DND-41 (cell line): Measurements from ENCODE around the gene ATXN2.

Experiments used
- CTCF ChIP-seq: IDR thresholded peaks from 2 replicates; pipeline ENCODE4 v1.5.1; 2012; ENCODE audit warnings: borderline replicate concordance, low read length, moderate library complexity, mild to moderate bottlenecking; ENCODE audit not compliant: poor library complexity, severe bottlenecking; ENCODE audit errors: extremely low read depth
- EZH2 ChIP-seq: IDR thresholded peaks from 3 replicates; pipeline ENCODE4 v1.6.1; 2012; ENCODE audit warnings: borderline replicate concordance, low read depth, mild to moderate bottlenecking, moderate library complexity, low read length, inconsistent platforms; ENCODE audit not compliant: severe bottlenecking

GRCh38 chr12:111448846-111449790, 150.0 kb downstream of the ATXN2 start:
- TF ChIP-seq CTCF (no peak), EZH2 (no peak)
